ENCODE measurements around the gene NRIP1. TPM values are rescaled to one million over a fixed set of nuclear protein-coding genes. Genes with fewer than 3 reads are reported as not detected.
"Not testable (repeated sequence)": the region's sequence is repeated elsewhere in the genome, so short reads cannot be mapped to it uniquely, and the experiment has no call there.

Gene NRIP1
- total and polyA plus RNA-seq, 4 donors = 17.0 to 77.9 (median 32.6) TPM

DNA sequence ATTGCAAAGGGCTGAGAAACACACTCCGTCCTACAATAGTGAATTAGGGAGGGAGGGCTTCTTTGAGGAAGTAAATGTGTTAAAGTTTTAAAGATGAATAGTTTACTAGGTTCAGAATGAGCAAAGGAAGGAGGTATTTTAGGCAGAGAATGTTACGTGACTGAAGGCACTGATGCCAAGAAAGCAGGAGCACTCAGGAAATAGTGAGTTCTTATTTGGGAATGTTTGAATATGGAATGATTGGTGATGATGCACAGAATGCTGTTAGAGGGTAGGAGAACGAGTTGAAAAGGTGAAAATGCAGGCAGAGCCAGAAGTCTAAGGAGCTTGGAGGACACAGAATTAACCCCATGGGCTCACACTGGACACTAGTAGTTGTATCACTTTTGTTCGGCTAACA is 108.0 kb downstream of the NRIP1 start:
- H3K4me3 ChIP-seq (ENCODE audit: low read depth, low read length) = no peak overlapping the region
- no peak overlapping the region for H3K27ac ChIP-seq (ENCODE audit: low read depth, low read length)
- H3K36me3 ChIP-seq (ENCODE audit: control insufficient read depth, insufficient read depth, low read length) = no peaks in the 10 kb centered on the region
- H3K4me1 ChIP-seq (ENCODE audit: control insufficient read depth, insufficient read depth, low read length) = no peaks in the 10 kb centered on the region
- no peaks in the 10 kb centered on the region for H3K9me3 ChIP-seq (ENCODE audit: control insufficient read depth, insufficient read depth, low read length)
- 64% methylated on average over 3 of the region's 4 CpGs for WGBS (ENCODE audit: insufficient coverage)
- no peaks in the 10 kb centered on the region for H3K27me3 ChIP-seq (ENCODE audit: control insufficient read depth, insufficient read depth, low read length)
- no peak for DNase-seq (ENCODE audit: low read depth in 4 of 6, low spot score in 6 of 6)

DNA sequence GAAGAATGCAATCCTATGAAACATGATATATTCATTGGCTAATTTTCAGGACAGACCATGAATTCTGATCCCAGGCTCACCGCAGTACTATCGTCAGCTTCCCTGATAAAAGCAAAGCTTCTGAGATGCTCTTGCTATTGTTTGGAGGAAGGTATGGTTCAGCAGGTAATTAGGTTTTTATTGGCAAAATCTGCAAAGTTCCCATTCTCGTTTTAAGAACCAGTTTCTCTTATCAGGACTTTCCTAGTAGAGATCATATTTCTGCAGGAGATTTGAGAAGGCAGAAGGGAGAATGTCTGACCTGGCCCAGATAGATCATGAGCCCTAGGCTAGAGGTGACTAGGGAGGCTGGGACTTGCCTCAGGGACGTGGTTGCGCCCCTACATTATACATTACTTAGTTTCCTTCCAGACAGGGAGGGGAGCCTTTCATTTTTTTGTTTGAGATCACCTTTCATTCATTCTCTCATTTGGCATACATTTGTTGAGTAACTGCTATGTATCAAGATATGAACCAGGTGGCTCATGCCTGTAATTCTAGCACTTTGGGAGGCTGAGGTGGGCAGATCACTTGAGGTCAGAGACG is 108.8 kb downstream of the NRIP1 start:
- H3K27ac ChIP-seq (ENCODE audit: low read depth, low read length) = no peak overlapping the region

DNA sequence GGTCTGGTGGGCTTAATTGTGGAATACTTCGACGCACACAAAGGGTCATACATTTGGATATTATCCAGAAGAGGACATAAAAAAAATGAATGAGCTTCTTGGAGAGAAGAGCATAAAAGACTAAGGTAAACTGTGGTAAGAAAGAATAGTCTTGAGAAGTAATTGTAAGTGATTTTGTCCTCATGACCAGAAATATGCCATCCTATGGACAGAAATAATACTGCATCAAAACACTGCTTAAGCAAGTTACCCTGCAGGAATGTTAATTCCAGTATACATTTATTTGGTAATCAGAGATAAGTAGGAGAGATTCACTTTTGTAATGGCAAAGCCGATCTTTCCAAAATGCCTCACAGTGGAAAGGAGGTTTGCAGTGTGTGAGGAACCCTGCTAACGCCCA is 111.9 kb downstream of the NRIP1 start:
- Histone ChIP-seq H3K4me3 (ENCODE audit: low read depth, low read length) (no peak overlapping the region), H3K27me3 (ENCODE audit: control insufficient read depth, insufficient read depth, low read length) (no peaks in the 10 kb centered on the region), H3K27ac (ENCODE audit: low read depth, low read length) (no peak overlapping the region), H3K36me3 (ENCODE audit: control insufficient read depth, insufficient read depth, low read length) (no peaks in the 10 kb centered on the region), H3K4me1 (ENCODE audit: control insufficient read depth, insufficient read depth, low read length) (no peaks in the 10 kb centered on the region), H3K9me3 (ENCODE audit: control insufficient read depth, insufficient read depth, low read length) (no peaks in the 10 kb centered on the region)
- 90% methylated on average over 2 of the region's 4 CpGs for WGBS (ENCODE audit: insufficient coverage)
- no peak for DNase-seq (ENCODE audit: low read depth in 4 of 6, low spot score in 6 of 6)

More for the DNA sequence above, 108.8 kb downstream of the NRIP1 start:
- Histone ChIP-seq H3K27me3 (ENCODE audit: control insufficient read depth, insufficient read depth, low read length) (no peaks in the 10 kb centered on the region), H3K4me3 (ENCODE audit: low read depth, low read length) (no peak overlapping the region), H3K36me3 (ENCODE audit: control insufficient read depth, insufficient read depth, low read length) (no peaks in the 10 kb centered on the region), H3K4me1 (ENCODE audit: control insufficient read depth, insufficient read depth, low read length) (no peaks in the 10 kb centered on the region), H3K9me3 (ENCODE audit: control insufficient read depth, insufficient read depth, low read length) (no peaks in the 10 kb centered on the region)
- WGBS (ENCODE audit: insufficient coverage) = 79% methylated on average over 1 of the region's 6 CpGs
- DNase-seq (ENCODE audit: low read depth in 4 of 6, low spot score in 6 of 6) = no peak

DNA sequence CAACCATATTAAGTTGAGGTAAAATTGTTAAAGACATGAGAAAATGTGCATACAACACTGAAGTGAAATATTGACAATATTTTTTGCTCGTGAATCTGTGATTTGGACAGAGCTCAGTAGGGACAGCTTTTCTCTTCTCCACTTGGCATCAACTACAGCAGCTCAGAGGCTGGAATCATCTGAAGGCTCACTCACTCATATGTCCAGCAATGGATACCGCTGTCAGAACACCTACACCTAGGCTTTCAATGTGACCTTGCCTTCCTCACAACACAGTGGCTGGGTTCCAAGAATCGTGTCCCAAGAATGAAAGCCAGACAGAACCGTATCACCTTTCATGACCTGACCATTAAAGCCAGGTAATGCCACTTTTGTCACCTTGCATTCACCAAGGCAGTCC is 115.2 kb downstream of the NRIP1 start:
- H3K4me3 ChIP-seq (ENCODE audit: low read depth, low read length) = no peak overlapping the region
- no peak for DNase-seq (ENCODE audit: low read depth in 4 of 6, low spot score in 6 of 6)
- 97% methylated on average over 2 of the region's 4 CpGs for WGBS (ENCODE audit: insufficient coverage)

DNA sequence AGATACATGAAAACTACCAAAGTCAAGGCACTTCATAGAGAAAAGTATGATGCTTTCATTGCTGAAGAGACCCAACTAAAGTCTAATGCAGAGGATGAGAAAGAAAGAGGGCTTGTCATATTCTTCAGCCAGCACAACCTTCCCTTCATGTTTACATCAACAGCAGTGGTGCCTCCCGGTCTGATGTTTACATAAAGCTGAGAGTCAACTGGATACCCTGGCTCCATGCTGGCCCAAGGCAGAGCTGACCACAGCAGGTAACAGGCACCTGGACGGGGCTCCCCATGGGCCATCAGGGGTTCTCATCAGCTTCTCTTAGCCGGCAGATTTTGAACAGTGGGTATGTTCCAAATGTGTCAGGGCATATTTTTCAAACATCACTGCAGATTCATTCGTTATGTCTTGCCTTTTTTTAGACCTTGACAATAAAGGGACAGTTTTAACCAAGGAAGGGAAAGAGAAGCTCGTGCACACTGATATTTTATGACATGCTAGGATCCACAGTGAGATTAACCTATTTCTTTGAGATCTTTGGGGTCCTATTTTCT is 117.1 kb downstream of the NRIP1 start:
- DNase-seq (ENCODE audit: low read depth in 4 of 6, low spot score in 6 of 6) = no peak
- H3K4me3 ChIP-seq (ENCODE audit: low read depth, low read length) = no peak overlapping the region
- H3K9me3 ChIP-seq (ENCODE audit: control insufficient read depth, insufficient read depth, low read length) = no peaks in the 10 kb centered on the region
- H3K36me3 ChIP-seq (ENCODE audit: control insufficient read depth, insufficient read depth, low read length) = no peaks in the 10 kb centered on the region
- H3K27ac ChIP-seq (ENCODE audit: low read depth, low read length) = no peak overlapping the region
- 37% methylated on average over 2 of the region's 5 CpGs for WGBS (ENCODE audit: insufficient coverage)
- H3K27me3 ChIP-seq (ENCODE audit: control insufficient read depth, insufficient read depth, low read length) = no peaks in the 10 kb centered on the region
- no peaks in the 10 kb centered on the region for H3K4me1 ChIP-seq (ENCODE audit: control insufficient read depth, insufficient read depth, low read length)

More for the DNA sequence above, 115.2 kb downstream of the NRIP1 start:
- no peaks in the 10 kb centered on the region for H3K9me3 ChIP-seq (ENCODE audit: control insufficient read depth, insufficient read depth, low read length)
- H3K4me1 ChIP-seq (ENCODE audit: control insufficient read depth, insufficient read depth, low read length) = no peaks in the 10 kb centered on the region
- H3K27me3 ChIP-seq (ENCODE audit: control insufficient read depth, insufficient read depth, low read length) = no peaks in the 10 kb centered on the region
- H3K27ac ChIP-seq (ENCODE audit: low read depth, low read length) = no peak overlapping the region
- no peaks in the 10 kb centered on the region for H3K36me3 ChIP-seq (ENCODE audit: control insufficient read depth, insufficient read depth, low read length)

DNA sequence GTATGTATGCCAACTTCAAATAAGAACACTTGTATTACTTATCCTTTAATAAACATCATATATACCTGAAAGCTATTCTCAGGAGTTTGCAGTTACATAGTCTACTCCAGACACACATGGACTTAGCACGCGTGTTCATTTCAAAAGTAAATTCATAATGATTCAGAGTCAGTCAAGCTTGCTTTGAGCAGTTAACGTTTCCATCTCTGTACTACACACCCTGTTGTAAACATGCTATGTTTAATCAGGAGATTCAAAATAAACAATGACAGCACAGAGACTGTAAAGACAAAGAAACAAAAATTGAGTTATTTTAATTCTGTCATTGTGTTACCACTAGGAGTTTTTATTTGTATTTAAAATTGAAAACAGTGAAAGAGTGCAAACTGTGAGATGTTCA is 119.6 kb downstream of the NRIP1 start:
- Histone ChIP-seq H3K9me3 (ENCODE audit: control insufficient read depth, insufficient read depth, low read length) (no peaks in the 10 kb centered on the region), H3K27me3 (ENCODE audit: control insufficient read depth, insufficient read depth, low read length) (no peaks in the 10 kb centered on the region), H3K27ac (ENCODE audit: low read depth, low read length) (no peak overlapping the region), H3K4me3 (ENCODE audit: low read depth, low read length) (no peak overlapping the region), H3K4me1 (ENCODE audit: control insufficient read depth, insufficient read depth, low read length) (no peaks in the 10 kb centered on the region), H3K36me3 (ENCODE audit: control insufficient read depth, insufficient read depth, low read length) (no peaks in the 10 kb centered on the region)
- no peak for DNase-seq (ENCODE audit: low read depth in 4 of 6, low spot score in 6 of 6)
- no CpG with 5 or more reads among the region's 3 CpGs for WGBS (ENCODE audit: insufficient coverage)

DNA sequence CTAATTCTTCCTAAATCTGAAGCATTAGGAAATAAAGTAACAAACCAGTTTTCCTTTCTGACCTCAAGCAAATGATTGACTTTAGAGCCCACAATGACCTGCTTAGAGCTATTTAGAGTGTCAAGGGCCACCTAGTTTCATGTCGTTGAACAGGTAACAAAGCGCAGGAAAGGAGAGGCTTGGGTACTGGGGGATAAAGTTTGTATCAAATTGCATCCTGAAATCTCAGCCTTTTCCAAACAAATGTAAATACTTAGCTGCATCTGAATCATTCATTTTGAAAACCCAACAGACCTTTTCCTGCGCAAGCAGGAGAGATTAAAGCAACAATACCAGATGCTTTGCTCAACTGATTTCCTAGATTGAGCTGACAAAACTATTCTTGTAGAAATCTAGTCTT is 121.2 kb downstream of the NRIP1 start:
- WGBS (ENCODE audit: insufficient coverage) = 67% methylated on average over 1 of the region's 3 CpGs
- Histone ChIP-seq H3K27me3 (ENCODE audit: control insufficient read depth, insufficient read depth, low read length) (no peaks in the 10 kb centered on the region), H3K4me3 (ENCODE audit: low read depth, low read length) (no peak overlapping the region), H3K4me1 (ENCODE audit: control insufficient read depth, insufficient read depth, low read length) (no peaks in the 10 kb centered on the region), H3K36me3 (ENCODE audit: control insufficient read depth, insufficient read depth, low read length) (no peaks in the 10 kb centered on the region), H3K27ac (ENCODE audit: low read depth, low read length) (no peak overlapping the region), H3K9me3 (ENCODE audit: control insufficient read depth, insufficient read depth, low read length) (peaks cover 3% of the 10 kb centered on the region)
- no peak for DNase-seq (ENCODE audit: low read depth in 4 of 6, low spot score in 6 of 6)

DNA sequence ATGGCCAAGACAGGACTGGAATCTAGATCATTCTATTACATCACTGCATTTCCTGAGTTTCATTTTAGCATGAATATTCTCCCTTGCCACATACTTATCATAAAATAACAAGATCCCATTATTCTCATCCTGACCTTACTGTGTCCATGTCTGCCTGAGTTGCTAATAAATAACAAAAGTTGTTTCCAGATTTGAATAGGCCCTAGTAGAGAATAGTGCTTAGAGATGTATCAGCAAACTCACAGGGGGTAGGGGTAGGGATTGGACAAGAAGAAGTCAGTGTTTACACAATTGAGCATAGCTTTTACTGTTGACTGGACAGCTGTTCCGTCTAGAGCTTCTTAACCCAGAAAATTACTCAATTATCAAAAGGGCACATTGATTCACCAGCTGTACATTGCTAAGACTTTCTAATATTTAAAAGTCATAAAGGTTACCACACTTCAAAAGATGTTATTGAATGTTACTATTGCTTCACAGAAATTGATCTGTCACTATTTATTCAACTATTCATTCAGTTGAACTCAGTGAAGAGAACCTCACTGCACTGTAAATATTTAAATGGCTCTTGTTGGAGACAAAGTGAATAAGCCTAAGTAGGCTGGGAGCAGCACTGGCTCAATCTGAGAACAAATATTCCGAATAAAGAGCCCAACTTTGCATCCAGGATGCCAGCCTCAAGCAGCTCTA is 121.9 kb downstream of the NRIP1 start:
- no CpG with 5 or more reads among the region's 2 CpGs for WGBS (ENCODE audit: insufficient coverage)
- Histone ChIP-seq H3K27me3 (ENCODE audit: control insufficient read depth, insufficient read depth, low read length) (no peaks in the 10 kb centered on the region), H3K36me3 (ENCODE audit: control insufficient read depth, insufficient read depth, low read length) (no peaks in the 10 kb centered on the region), H3K27ac (ENCODE audit: low read depth, low read length) (no peak overlapping the region), H3K4me1 (ENCODE audit: control insufficient read depth, insufficient read depth, low read length) (no peaks in the 10 kb centered on the region), H3K9me3 (ENCODE audit: control insufficient read depth, insufficient read depth, low read length) (peaks cover 3% of the 10 kb centered on the region), H3K4me3 (ENCODE audit: low read depth, low read length) (no peak overlapping the region)
- DNase-seq (ENCODE audit: low read depth in 4 of 6, low spot score in 6 of 6) = no peak

DNA sequence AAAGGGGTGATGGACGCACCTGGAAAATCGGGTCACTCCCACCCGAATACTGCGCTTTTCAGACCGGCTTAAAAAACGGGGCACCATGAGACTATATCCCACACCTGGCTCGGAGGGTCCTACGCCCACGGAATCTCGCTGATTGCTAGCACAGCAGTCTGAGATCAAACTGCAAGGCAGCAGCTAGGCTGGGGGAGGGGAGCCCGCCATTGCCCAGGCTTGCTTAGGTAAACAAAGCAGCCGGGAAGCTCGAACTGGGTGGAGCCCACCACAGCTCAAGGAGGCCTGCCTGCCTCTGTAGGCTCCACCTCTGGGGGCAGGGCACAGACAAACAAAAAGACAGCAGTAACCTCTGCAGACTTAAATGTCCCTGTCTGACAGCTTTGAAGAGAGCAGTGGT is 137.5 kb downstream of the NRIP1 start:
- not testable (repeated sequence) for H3K4me1 ChIP-seq (ENCODE audit: control insufficient read depth, insufficient read depth, low read length); H3K27me3 ChIP-seq (ENCODE audit: control insufficient read depth, insufficient read depth, low read length); H3K4me3 ChIP-seq (ENCODE audit: low read depth, low read length); H3K9me3 ChIP-seq (ENCODE audit: control insufficient read depth, insufficient read depth, low read length); DNase-seq (ENCODE audit: low read depth in 4 of 6, low spot score in 6 of 6); H3K27ac ChIP-seq (ENCODE audit: low read depth, low read length); H3K36me3 ChIP-seq (ENCODE audit: control insufficient read depth, insufficient read depth, low read length)
- no CpG with 5 or more reads among the region's 13 CpGs for WGBS (ENCODE audit: insufficient coverage)

DNA sequence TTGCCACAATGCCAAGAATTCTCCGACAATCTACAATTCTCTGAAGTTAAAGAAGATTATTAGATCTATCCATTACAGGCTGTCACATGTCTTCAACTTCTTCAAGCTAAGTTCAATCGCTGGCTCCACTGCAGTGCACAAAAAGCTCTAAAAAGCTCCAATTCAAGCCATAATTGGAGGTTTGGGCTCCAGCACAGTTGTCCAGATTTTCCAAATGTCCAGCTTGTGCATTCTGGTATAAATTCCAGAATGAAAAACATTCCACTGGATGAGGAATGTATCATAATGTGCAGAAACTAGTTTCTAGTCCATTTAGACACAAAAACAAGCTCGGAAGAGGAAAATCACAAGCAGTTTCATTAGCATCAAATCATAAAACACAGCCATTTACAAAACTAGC is 138.6 kb downstream of the NRIP1 start:
- no peaks in the 10 kb centered on the region for H3K27me3 ChIP-seq (ENCODE audit: control insufficient read depth, insufficient read depth, low read length)
- H3K4me3 ChIP-seq (ENCODE audit: low read depth, low read length) = no peak overlapping the region
- 100% methylated on average over 1 of the region's 3 CpGs for WGBS (ENCODE audit: insufficient coverage)
- no peak for DNase-seq (ENCODE audit: low read depth in 4 of 6, low spot score in 6 of 6)
- no peaks in the 10 kb centered on the region for H3K9me3 ChIP-seq (ENCODE audit: control insufficient read depth, insufficient read depth, low read length)
- no peak overlapping the region for H3K27ac ChIP-seq (ENCODE audit: low read depth, low read length)
- no peaks in the 10 kb centered on the region for H3K4me1 ChIP-seq (ENCODE audit: control insufficient read depth, insufficient read depth, low read length)
- H3K36me3 ChIP-seq (ENCODE audit: control insufficient read depth, insufficient read depth, low read length) = no peaks in the 10 kb centered on the region
